GM10266 (cell line): ENCODE results near the gene WDR37.

Source experiments
- DNase-seq: peaks from one replicate; pipeline ENCODE4 v3.0.0; 2012; ENCODE audit errors: extremely low spot score
- CTCF ChIP-seq: IDR thresholded peaks from 2 replicates; pipeline ENCODE4 v1.5.1; 2012; ENCODE audit warnings: mild to moderate bottlenecking, low read depth; ENCODE audit not compliant: control insufficient read depth, insufficient read depth; ENCODE audit errors: missing control alignments

WDR37 gene

DNA sequence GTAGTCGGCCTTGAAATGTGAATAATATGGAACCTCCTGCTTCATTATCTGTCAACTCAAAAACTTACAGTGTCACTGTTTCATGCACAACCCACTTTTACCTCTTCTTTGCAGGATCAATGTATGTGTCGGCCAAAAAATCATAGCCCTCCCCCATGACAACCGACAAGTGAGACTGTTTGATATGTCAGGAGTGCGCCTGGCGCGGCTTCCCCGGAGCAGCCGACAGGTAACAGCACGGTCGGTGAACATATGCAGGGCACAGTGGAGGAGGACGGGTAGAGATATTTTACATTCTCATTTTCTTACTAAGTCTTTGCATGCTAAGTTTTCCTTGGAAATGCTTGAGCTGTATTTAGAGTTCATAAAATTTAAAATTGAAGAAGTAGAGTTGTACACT lies 68.6 kb downstream of the WDR37 start:
- no peak for TF ChIP-seq CTCF
- DNase-seq: no peak

DNA sequence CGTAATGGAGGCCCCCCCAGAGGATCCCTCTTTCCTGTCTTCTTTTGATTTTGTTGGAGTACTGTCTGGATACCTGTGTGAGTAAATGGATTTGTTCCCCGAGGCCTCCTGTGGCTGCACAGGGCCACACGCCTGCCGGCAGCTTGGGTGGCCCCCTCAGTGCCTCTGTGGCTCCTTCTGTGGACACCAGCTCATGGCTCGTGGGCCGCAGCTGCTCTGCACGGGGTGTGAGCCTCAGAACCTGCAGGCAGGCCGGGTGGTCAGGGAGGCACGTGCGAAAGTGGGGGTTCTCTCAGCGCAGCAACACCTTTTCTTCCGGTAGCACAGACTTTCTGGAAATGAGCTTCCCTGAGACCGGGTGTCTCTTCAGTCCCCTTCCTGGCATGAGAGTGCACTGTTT lies 70.3 kb downstream of the WDR37 start:
- DNase-seq: no peak

DNA sequence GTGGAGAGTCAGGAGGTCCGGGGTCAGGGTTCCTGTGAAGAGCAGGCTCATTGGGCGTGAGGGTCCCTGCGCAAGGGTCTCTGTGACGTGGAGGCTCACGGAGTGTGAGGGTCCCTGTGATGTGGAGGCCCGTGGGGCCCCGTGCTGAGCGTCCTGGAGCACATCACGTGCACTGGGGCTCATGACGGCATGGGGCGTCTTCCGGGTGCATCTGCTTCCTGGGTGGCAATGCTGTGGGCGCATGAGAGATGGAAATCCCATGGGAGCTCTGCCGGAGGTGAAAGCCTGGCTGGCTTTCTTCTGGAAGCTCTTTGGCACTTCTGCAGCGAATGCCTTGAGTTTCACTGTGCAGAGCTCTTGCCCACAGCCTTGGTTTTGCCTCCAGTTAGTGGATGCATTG lies 71.4 kb downstream of the WDR37 start:
- no peak for TF ChIP-seq CTCF
- no peak for DNase-seq

More for the DNA sequence above, 70.3 kb downstream of the WDR37 start:
- TF ChIP-seq CTCF: no peak

DNA sequence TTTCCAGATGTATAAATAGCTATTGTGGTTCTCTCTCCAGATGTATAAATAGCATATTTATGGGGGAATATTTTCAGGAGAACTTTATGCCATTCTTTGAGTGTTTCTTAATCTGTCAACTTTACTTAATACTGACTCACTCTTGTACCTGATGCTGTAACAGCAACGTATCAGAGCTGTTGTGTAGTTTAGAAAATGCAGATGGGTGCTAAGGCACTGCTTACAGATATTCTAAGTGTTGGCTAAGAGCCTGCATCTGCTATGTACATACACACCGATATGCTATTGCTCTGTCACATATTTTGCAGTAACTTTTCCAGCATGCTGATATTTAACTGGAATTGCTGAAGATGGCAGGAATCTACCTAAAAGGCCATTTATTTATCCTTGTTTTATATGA lies 71.9 kb downstream of the WDR37 start:
- no peak for DNase-seq
- TF ChIP-seq CTCF: no peak

GRCh38 chr10:1128649-1129048 lies 72.5 kb downstream of the WDR37 start:
- no peak for TF ChIP-seq CTCF
- no peak for DNase-seq

- no peak for DNase-seq
- TF ChIP-seq CTCF: no peak
These were observed 74.0 kb downstream of the WDR37 start for GRCh38 chr10:1130226-1130625.

DNA sequence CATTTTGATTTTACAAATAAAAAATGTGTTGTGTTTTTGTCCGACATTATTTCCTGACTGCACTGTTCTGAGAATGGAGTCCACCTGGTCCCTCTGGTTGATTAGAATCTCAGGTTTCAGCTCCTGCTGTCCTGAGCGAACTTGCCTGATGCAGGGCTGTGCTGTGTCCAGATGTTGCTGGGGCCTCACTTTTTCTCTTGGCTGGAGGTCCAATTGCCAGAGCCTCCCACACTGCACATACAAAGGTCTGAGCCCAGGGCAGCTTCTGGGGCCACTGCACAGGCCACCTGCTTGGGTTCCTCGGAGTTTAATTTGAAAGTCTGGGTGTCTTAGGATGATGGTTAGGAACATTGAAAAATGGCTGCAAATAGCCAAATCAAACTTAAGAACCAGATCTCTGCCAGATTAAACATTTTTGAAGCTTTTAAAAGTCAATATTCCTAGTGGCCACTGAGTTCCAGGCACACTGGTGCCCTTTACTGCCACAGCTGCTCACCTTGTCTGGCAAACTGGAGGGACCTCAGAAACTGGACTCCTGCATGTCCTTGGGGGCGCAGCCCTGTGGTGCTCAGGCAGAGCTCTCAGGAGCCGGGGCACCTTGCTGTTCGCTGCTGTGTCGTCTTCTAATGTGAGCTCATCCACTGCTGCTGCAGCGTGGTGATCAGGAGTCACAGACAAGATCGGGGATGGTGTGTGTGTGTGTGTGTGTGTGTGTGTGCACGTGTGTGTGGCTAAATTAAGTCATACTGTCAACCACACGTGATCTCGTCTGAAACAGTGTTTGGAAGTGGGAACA lies 75.0 kb downstream of the WDR37 start:
- no peak for DNase-seq

More for the DNA sequence above, 75.0 kb downstream of the WDR37 start:
- TF ChIP-seq CTCF: no peak
